T-helper 1 cell treated with Interleukin-12 subunit alpha and Interleukin-12 subunit beta and Interleukin-4 antibody, amounts not matched to agents 30 μg/mL and 1 μg/mL, for 36 hours (primary cell): ENCODE results near the gene NDUFA13.
"Not testable (repeated sequence)": the region's sequence is repeated elsewhere in the genome, so short reads cannot be mapped to it uniquely, and the experiment has no call there.

ENCODE experiments used
- H3K27ac Mint-ChIP-seq: one replicate; pipeline ENCODE4 v1.8.0; 2021; ENCODE audit warnings: mild to moderate bottlenecking, mixed read lengths
- H3K27me3 Mint-ChIP-seq: one replicate; pipeline ENCODE4 v1.8.0; 2021; ENCODE audit warnings: low read depth, mixed read lengths
- H3K36me3 Mint-ChIP-seq: one replicate; pipeline ENCODE4 v1.8.0; 2021; ENCODE audit warnings: low read depth, mixed read lengths
- H3K4me1 Mint-ChIP-seq: one replicate; pipeline ENCODE4 v1.8.0; 2021; ENCODE audit warnings: low read depth, mixed read lengths
- H3K4me3 Mint-ChIP-seq: one replicate; pipeline ENCODE4 v1.8.0; 2021; ENCODE audit warnings: mild to moderate bottlenecking, moderate library complexity, mixed read lengths
- H3K9me3 Mint-ChIP-seq: one replicate; pipeline ENCODE4 v1.8.0; 2021; ENCODE audit warnings: mixed read lengths

NDUFA13 gene

GRCh38 chr19:19515642-19516519 lies at the start of gene NDUFA13:
Gene NDUFA13, plus strand, starts transcription at chr19:19516225. Its CDS starts 14 bp downstream, at chr19:19516239.
- H3K36me3 Mint-ChIP-seq = peaks cover 15% of the 10 kb centered on the region
- peak within 1 kb of the TSS; percentile 87 for H3K4me3 Mint-ChIP-seq
- H3K27ac Mint-ChIP-seq = peak within 1 kb of the TSS; percentile 95
- no peaks in the 10 kb centered on the region for H3K27me3 Mint-ChIP-seq
- H3K4me1 Mint-ChIP-seq = peaks cover 12% of the 10 kb centered on the region
- H3K9me3 Mint-ChIP-seq = no peaks in the 10 kb centered on the region

- peaks cover 29% of the 10 kb centered on the region for H3K4me1 Mint-ChIP-seq
- no peaks in the 10 kb centered on the region for H3K27me3 Mint-ChIP-seq
- peaks cover 38% of the 10 kb centered on the region for H3K9me3 Mint-ChIP-seq
- H3K27ac Mint-ChIP-seq = peak overlapping the region; percentile 29
- peaks cover 58% of the 10 kb centered on the region for H3K36me3 Mint-ChIP-seq
- H3K4me3 Mint-ChIP-seq = no peak overlapping the region
Observed at GRCh38 chr19:19468424-19469050, 47.5 kb upstream of the NDUFA13 start.

- Mint-ChIP-seq H3K27ac (no peak overlapping the region), H3K27me3 (no peaks in the 10 kb centered on the region), H3K4me3 (no peak overlapping the region), H3K4me1 (peaks cover 45% of the 10 kb centered on the region), H3K36me3 (peaks cover 49% of the 10 kb centered on the region), H3K9me3 (peaks cover 34% of the 10 kb centered on the region)
Observed at GRCh38 chr19:19470579-19470978, 45.4 kb upstream of the NDUFA13 start.

- Mint-ChIP-seq H3K27ac (peak overlapping the region; percentile 70), H3K36me3 (peaks cover 44% of the 10 kb centered on the region), H3K9me3 (peaks cover 26% of the 10 kb centered on the region), H3K27me3 (no peaks in the 10 kb centered on the region), H3K4me1 (peaks cover 55% of the 10 kb centered on the region), H3K4me3 (no peak overlapping the region)
Observed at GRCh38 chr19:19471682-19472081, 44.3 kb upstream of the NDUFA13 start.

- H3K9me3 Mint-ChIP-seq = peaks cover 24% of the 10 kb centered on the region
- H3K4me3 Mint-ChIP-seq = peak overlapping the region; percentile 34
- not testable (repeated sequence) for H3K27me3 Mint-ChIP-seq
- peaks cover 59% of the 10 kb centered on the region for H3K4me1 Mint-ChIP-seq
- H3K36me3 Mint-ChIP-seq = peaks cover 40% of the 10 kb centered on the region
- peak overlapping the region; percentile 70 for H3K27ac Mint-ChIP-seq
Observed at GRCh38 chr19:19472106-19472505, 43.9 kb upstream of the NDUFA13 start.

GRCh38 chr19:19475015-19475765 lies 40.8 kb upstream of the NDUFA13 start:
- H3K4me3 Mint-ChIP-seq = peak overlapping the region; percentile 44
- peaks cover 22% of the 10 kb centered on the region for H3K36me3 Mint-ChIP-seq
- H3K27me3 Mint-ChIP-seq = no peaks in the 10 kb centered on the region
- peaks cover 69% of the 10 kb centered on the region for H3K4me1 Mint-ChIP-seq
- H3K9me3 Mint-ChIP-seq = peaks cover 4% of the 10 kb centered on the region
- peak overlapping the region; percentile 87 for H3K27ac Mint-ChIP-seq

- Mint-ChIP-seq H3K36me3 (peaks cover 18% of the 10 kb centered on the region), H3K4me1 (peaks cover 71% of the 10 kb centered on the region), H3K27me3 (no peaks in the 10 kb centered on the region), H3K9me3 (no peaks in the 10 kb centered on the region), H3K27ac (peak overlapping the region; percentile 53), H3K4me3 (peak overlapping the region; percentile 44)
Observed at GRCh38 chr19:19475849-19476828, 39.9 kb upstream of the NDUFA13 start.

GRCh38 chr19:19477705-19478383 lies 38.2 kb upstream of the NDUFA13 start:
- H3K9me3 Mint-ChIP-seq = no peaks in the 10 kb centered on the region
- H3K27me3 Mint-ChIP-seq = no peaks in the 10 kb centered on the region
- peaks cover 13% of the 10 kb centered on the region for H3K36me3 Mint-ChIP-seq
- H3K4me1 Mint-ChIP-seq = peaks cover 63% of the 10 kb centered on the region
- no peak overlapping the region for H3K4me3 Mint-ChIP-seq
- H3K27ac Mint-ChIP-seq = no peak overlapping the region

- Mint-ChIP-seq H3K36me3 (peaks cover 11% of the 10 kb centered on the region), H3K4me3 (no peak overlapping the region), H3K27me3 (no peaks in the 10 kb centered on the region), H3K27ac (no peak overlapping the region), H3K9me3 (no peaks in the 10 kb centered on the region), H3K4me1 (peaks cover 39% of the 10 kb centered on the region)
Observed at GRCh38 chr19:19480688-19481087, 35.3 kb upstream of the NDUFA13 start.

GRCh38 chr19:19482809-19483596 lies 33.0 kb upstream of the NDUFA13 start:
- Mint-ChIP-seq H3K27me3 (no peaks in the 10 kb centered on the region), H3K4me1 (peaks cover 22% of the 10 kb centered on the region), H3K36me3 (peaks cover 6% of the 10 kb centered on the region), H3K9me3 (no peaks in the 10 kb centered on the region), H3K4me3 (no peak overlapping the region), H3K27ac (no peak overlapping the region)

- H3K36me3 Mint-ChIP-seq = peaks cover 4% of the 10 kb centered on the region
- H3K27me3 Mint-ChIP-seq = no peaks in the 10 kb centered on the region
- H3K27ac Mint-ChIP-seq = peak overlapping the region; percentile 31
- peaks cover 32% of the 10 kb centered on the region for H3K4me1 Mint-ChIP-seq
- H3K4me3 Mint-ChIP-seq = no peak overlapping the region
- H3K9me3 Mint-ChIP-seq = no peaks in the 10 kb centered on the region
Observed at GRCh38 chr19:19485161-19485997, 30.6 kb upstream of the NDUFA13 start.

- no peaks in the 10 kb centered on the region for H3K9me3 Mint-ChIP-seq
- no peaks in the 10 kb centered on the region for H3K27me3 Mint-ChIP-seq
- H3K4me3 Mint-ChIP-seq = no peak overlapping the region
- H3K36me3 Mint-ChIP-seq = peaks cover 4% of the 10 kb centered on the region
- H3K27ac Mint-ChIP-seq = no peak overlapping the region
- peaks cover 31% of the 10 kb centered on the region for H3K4me1 Mint-ChIP-seq
Observed at GRCh38 chr19:19485998-19486290, 30.1 kb upstream of the NDUFA13 start.
